Activated T-helper 1 cell treated with Interleukin-2 at 50 U/mL for 16 hours (primary cell): ENCODE results near the gene CEBPE.
A peak's percentile ranks its signal among the peaks of the same experiment; 100 is the strongest.
"Not testable (repeated sequence)": the region's sequence is repeated elsewhere in the genome, so short reads cannot be mapped to it uniquely, and the experiment has no call there.

Experiments
- DNase-seq: peaks from one replicate; pipeline ENCODE4 v3.0.0-alpha.2; 2020; ENCODE audit warnings: low read depth

The CEBPE gene

GRCh38 chr14:23120541-23121251, 1.6 kb upstream of the CEBPE start:
- peak; percentile 60 for DNase-seq

- peak; percentile 22 for DNase-seq
Measured at GRCh38 chr14:23119363-23120327, 590 bp upstream of the CEBPE start.

DNA sequence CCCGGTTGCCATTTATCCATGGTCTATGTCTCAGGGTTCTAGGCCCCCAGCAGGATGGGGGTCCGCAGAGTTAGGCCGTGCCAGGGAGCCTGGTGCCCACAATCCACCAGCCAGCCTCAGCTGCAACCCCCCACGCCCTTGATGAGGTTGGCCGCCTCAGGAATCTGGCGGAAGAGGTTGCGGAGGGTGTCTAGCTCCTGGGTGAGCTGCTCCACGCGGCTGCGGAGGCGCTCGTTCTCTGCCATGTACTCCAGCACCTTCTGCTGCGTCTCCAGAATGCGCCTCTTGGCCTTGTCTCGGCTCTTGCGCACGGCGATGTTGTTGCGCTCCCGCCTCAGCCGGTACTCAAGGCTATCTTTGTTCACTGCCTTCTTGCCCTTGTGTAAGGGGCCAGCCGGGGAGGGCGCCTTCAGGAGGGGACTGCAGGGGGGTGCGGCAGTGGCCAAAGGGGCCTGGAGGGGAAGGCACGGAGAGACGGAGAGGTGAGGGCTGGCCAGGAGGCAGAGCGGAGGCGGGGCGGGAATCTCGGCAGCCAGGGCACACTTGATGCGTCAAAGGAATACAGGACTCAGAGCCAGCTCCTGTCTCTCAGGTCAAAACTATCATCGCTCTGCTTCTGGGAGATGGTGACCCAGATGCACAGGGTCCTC, 1.6 kb downstream of the CEBPE start:
- no peak for DNase-seq

- no peak for DNase-seq
Measured at GRCh38 chr14:23115918-23116317, 3.1 kb downstream of the CEBPE start.

GRCh38 chr14:23115039-23115731, 3.9 kb downstream of the CEBPE start:
- no peak for DNase-seq

GRCh38 chr14:23114669-23115038, 4.4 kb downstream of the CEBPE start:
- no peak for DNase-seq

- no peak for DNase-seq
Measured at GRCh38 chr14:23114120-23114458, 5.0 kb downstream of the CEBPE start.

GRCh38 chr14:23113431-23114119, 5.5 kb downstream of the CEBPE start:
- DNase-seq, result no peak

DNA sequence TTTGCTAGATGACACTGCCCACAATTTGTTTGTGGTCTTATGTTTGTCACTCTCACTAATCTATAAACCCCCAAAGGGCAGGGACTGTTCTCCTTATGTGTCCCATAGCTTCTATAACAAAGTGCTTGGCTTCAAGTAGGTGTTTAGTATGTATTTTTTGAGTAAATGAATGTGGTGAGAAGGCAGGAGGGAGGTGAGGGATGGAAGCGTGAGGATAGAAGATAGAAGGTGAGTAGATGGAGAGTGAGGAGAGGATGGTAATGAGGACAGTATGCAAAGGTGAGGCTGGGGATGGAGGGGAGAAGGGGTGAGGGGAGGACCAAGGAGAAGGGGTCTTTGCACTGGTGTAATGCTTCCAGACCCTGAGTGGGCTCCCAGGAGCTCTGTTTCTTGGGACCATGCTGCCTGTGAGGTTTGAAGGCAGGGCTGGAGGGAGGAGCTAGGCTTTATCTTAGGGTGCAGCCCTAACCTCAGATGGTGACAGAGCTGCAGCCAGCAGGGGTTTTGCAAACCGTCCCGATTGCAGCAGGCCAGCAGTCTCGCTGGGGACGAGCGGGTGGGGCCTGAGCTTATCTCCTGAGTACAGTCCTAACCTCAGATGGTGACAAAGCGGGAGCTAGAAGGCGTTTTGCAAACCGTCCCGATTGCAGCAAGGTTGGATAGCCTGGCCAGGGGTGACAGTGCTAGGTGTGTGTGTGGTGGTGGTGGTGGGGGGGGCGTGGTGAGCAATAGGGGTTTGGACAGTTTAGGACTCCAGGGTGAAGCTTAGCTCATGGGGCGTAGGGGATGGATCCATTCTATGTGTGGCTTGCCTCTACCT, 6.5 kb downstream of the CEBPE start:
- DNase-seq, result no peak

DNA sequence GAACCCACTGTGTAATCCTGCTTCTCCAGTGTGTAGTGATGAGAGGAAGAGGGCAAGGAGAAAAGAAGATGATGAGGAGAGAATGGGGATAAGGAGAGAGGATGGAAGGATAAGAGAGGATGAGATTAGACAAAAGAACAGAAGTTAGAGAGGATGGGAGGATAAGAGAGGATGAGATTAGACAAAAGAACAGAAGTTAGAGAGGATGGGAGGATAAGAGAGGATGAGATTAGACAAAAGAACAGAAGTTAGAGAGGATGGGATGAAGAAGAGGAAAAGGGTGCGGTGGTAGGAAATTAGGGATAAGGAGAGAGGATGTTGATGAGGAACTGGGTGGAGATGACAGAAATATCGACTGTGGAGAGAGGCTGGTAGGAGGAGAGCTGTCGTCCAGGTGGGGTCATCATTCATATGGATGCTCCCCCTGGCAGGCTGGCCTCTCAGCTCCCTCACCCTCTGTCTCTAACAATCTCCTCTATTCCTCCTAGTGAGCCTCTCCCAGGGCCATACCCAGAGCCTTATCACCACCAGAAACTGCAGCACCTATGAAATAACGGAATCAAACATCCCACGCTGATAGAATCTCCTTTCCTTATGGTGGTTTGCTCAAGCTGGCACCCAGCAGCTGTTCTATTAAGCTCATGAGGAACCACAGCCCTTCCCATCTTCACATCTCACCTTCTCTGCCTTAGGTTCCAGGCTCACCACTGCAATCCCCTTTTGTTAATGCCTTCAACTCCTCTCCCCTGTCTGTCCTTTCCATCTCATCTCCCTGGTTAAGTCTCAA, 8.3 kb downstream of the CEBPE start:
- no peak for DNase-seq

- DNase-seq, result no peak
Measured at GRCh38 chr14:23109769-23110168, 9.3 kb downstream of the CEBPE start.

DNA sequence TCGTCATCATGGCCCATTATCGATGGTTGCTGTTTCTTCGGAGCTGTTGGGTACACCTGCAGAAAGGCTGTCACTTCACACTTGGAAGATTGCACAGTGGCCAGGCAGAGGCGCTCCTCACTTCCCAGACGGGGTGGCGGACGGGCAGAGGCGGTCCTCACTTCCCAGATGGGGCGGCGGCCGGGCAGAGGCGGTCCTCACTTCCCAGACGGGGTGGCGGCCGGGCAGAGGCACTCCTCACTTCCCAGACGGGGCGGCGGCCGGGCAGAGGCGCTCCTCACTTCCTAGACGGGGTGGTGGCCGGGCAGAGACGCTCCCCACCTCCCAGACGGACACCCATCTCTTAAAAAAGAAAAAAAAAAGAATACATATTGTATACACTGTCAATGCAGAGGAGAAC, 10.9 kb downstream of the CEBPE start:
- DNase-seq, result not testable (repeated sequence)

GRCh38 chr14:23107620-23108019, 11.4 kb downstream of the CEBPE start:
- DNase-seq, result not testable (repeated sequence)

- DNase-seq, result no peak
Measured at GRCh38 chr14:23106747-23107045, 12.4 kb downstream of the CEBPE start.

DNA sequence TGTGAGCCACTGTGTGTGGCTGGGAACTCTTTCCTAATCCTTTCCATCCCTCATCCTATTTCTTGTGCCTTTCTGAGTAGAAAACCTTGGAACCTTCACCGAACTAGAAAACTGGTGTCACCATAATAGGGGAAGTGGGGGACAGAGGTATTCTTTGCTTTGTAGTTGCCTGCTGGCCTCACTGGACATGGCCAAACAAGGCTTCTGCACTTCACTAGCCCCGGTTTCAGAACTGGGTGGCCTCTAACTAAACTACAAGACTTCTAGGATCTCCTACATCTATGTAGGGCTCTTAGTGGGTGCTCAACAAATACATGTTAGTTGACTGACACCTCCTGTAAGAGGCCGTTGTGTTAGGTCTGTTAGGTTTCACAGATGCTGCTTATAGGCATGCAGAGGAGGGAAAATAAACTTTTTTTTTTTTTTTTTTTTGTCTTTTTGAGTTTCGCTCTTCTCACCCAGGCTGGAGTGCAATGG, 13.7 kb downstream of the CEBPE start:
- no peak for DNase-seq

GRCh38 chr14:23104591-23105347, 14.3 kb downstream of the CEBPE start, which contains the start of gene CIROP:
Gene CIROP (minus strand): TSS chr14:23104989. CDS start chr14:23104920, 69 bp downstream.
- no peak for DNase-seq

DNA sequence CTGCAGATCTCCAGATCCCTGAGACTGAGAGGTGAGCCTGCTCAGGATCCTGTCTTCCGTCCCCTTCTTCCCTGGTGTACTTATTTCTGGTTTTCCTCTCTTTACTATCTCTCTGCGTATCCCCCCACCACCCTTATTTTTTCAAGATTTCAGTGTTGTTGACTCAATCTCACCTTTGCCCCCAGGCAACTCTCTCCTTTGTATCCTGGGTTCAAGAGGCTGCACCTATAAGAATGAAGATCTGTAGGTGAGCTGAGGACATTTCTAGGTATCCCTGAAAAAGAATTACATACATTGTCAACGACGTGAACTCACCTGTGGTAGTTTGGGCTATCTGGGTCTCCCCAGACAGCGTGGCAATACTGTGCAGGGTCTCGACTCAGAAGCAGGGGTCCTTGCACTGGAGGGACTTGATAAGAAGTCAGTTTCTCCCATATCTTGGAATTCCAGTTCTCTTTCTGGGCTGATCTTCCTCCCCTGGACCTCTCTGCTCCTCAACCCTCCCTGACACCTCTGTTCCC, 14.9 kb downstream of the CEBPE start:
- DNase-seq, result no peak

DNA sequence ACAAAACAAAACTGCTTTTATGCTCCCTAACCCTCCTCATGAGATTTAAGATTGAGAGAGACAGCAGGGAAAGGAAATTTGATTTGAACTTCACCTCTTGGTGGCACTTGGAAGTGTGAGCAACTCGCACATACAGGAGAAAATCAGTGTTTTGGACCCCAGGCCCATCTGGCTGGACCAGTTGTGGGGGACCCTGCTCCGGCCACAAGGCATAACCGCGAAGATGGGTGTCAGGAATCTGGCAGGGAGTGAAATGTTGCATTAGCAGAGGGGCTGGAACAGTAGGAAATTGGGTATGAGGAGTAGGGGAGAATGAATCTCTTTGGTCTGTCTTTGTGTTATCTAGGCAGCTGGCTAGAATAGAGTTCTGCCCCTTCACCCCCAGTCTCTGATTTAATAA, 15.5 kb downstream of the CEBPE start:
- DNase-seq, result no peak

GRCh38 chr14:23102801-23103200, 16.3 kb downstream of the CEBPE start:
- no peak for DNase-seq
